ENCODE data around the gene SLC15A4. TPM values are rescaled to one million over a fixed set of nuclear protein-coding genes. Genes with fewer than 3 reads are reported as not detected.
"Not testable (repeated sequence)": the region's sequence is repeated elsewhere in the genome, so short reads cannot be mapped to it uniquely, and the experiment has no call there.

The SLC15A4 gene
- total and polyA plus RNA-seq, 9 of the 15 experiments (the other 6 are each of a cell fraction or from before 2014, with no cell fraction given): 5.5 to 20.8 (median 10.1) TPM

DNA sequence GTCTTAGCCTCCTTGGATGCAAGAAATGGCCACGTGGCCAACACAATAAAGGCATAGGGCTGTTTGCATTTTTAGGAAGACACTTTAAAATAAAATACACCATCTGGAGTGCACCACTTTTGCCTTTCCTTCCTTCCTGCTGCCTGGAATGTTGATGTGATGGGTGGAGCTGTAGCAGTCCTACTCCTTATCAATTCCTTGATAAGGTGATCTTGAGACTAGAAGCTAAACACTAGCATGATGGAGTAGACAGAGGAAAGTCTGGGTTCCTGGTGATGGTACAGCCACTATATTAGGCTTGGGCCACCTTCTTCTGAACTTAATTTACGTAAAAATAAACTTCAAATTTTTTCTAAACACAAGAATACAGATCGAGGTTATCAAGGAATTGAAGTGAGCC lies 26.6 kb upstream of the SLC15A4 start (continued):
- TF ChIP-seq ZNF263 (CRISPR knock-in tag; IDR thresholded peaks at IDR 0.05; ENCODE audit: borderline replicate concordance): no peak
- TF ChIP-seq CEBPG (CRISPR knock-in tag; IDR thresholded peaks at IDR 0.05): no peak
- no peak for TF ChIP-seq CEBPG (tag; conservative IDR thresholded peaks at IDR 0.05 in 1 of 2, IDR thresholded peaks at IDR 0.05 in 1 of 2)
- TF ChIP-seq YY1 (IDR thresholded peaks at IDR 0.05; ENCODE audit: borderline replicate concordance in 1 of 3, control insufficient read depth in 1 of 3, extremely low read depth in 1 of 3, insufficient read depth in 3 of 3, insufficient read length in 1 of 3, insufficient replicate concordance in 2 of 3, low read depth in 1 of 3, low read length in 2 of 3): no peak
- no peak for TF ChIP-seq MYNN (IDR thresholded peaks at IDR 0.05)
- no peak for TF ChIP-seq MYNN (CRISPR knock-in tag; IDR thresholded peaks at IDR 0.05)

DNA sequence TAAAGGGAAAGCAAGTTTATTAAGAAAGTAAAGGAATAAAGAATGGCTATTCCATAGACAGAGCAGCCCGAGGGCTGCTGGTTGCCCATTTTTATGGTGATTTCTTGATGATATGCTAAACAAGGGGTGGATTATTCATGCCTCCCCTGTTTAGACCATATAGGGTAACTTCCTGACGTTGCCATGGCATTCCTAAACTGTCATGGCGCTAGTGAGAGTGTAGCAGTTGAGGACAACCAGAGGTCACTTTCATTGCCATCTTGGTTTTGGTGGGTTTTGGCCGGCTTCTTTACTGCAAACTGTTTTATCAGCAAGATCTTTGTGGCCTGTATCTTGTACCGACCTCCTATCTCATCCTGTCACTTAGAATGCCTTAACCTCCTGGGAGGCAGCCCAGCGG lies 26.0 kb upstream of the SLC15A4 start:
- H3K4me3 ChIP-seq; in situ Hi-C loops (cut with MboI): not testable (repeated sequence)
- 0% methylated on average over 6 of the region's 6 CpGs for WGBS (ENCODE audit: insufficient coverage, low coverage, missing lambda C conversion rate)

More for the DNA sequence above, 26.0 kb upstream of the SLC15A4 start:
- FAIRE-seq; H3K36me3 ChIP-seq (ENCODE audit: control insufficient read depth, insufficient read depth, low read length); BruUV-seq (replicated peaks); H3K4me2 ChIP-seq (ENCODE audit: insufficient read depth, low read length); CTCF ChIA-PET (ENCODE audit: low intra/inter-chr PET ratio); H3K27ac ChIP-seq (ENCODE audit: extremely low read depth, low read depth, low read length); H2AFZ ChIP-seq (ENCODE audit: low read depth, low read length); H4K20me1 ChIP-seq (replicated peaks; ENCODE audit: control insufficient read depth, insufficient read depth, low read length); H3K9me3 ChIP-seq (replicated peaks; ENCODE audit: control insufficient read depth, insufficient read depth, low read depth, low read length); intact Hi-C loops (cut with micrococcal nuclease); H3K79me2 ChIP-seq (ENCODE audit: control insufficient read depth, insufficient read depth, low read length); H3K4me1 ChIP-seq (replicated peaks in 1 of 2; ENCODE audit: control insufficient read depth in 2 of 2, insufficient read depth in 2 of 2, low read length in 2 of 2); ATAC-seq; H3K9me1 ChIP-seq (ENCODE audit: control insufficient read depth, insufficient read depth, low read length); H3K9ac ChIP-seq (ENCODE audit: insufficient read depth in 1 of 2, low read depth in 2 of 2, low read length in 2 of 2); DNase-seq (ENCODE audit: extremely low read depth in 1 of 4, low spot score in 3 of 4); POLR2A ChIA-PET: not testable (repeated sequence)
- peaks cover 10 to 39% of the 10 kb centered on the region in 2 experiments for H3K27me3 ChIP-seq (ENCODE audit: control insufficient read depth in 2 of 2, insufficient read depth in 2 of 2, low read length in 2 of 2)
- TF ChIP-seq RFX1 (IDR thresholded peaks at IDR 0.05): peak; percentile 50; the same call in 1 of the 2 replicates
- TF ChIP-seq ESRRA (IDR thresholded peaks at IDR 0.05; ENCODE audit: borderline replicate concordance, low read depth): 0 out of 2 replicates have a peak, but pooled peaks have one; percentile 23
